Lower leg skin (tissue), 3 donors: ENCODE results near the gene PEA15.

Experiments
- CTCF ChIP-seq, 3 donors: fragments of 450-650 bp; IDR thresholded peaks; one replicate each; pipeline ENCODE4 v1.5.1; 2016; ENCODE audit warnings: antibody characterized with exemption in 3 of 3, mild to moderate bottlenecking in 3 of 3, moderate library complexity in 2 of 3
- POLR2A ChIP-seq, 2 donors: fragments of 450-650 bp; IDR thresholded peaks; one replicate each; pipeline ENCODE4 v1.6.1; 2016 to 2017; ENCODE audit warnings: antibody characterized with exemption in 2 of 2, mild to moderate bottlenecking in 1 of 2, moderate library complexity in 1 of 2

- TF ChIP-seq POLR2A (IDR thresholded peaks at IDR 0.05) = no peak
- no peak for TF ChIP-seq CTCF (IDR thresholded peaks at IDR 0.05)
These were observed 4.3 kb downstream of the PEA15 start for GRCh38 chr1:160209321-160210046.
